NT2/D1 (cell line): ENCODE results near the gene DCAF11.

Experiments
- SUZ12 ChIP-seq: IDR thresholded peaks from 2 replicates; pipeline ENCODE4 v1.6.1; 2011; ENCODE audit not compliant: insufficient read length, insufficient read depth; ENCODE audit errors: extremely low read depth
- YY1 ChIP-seq: IDR thresholded peaks from 2 replicates; pipeline ENCODE4 v1.6.1; 2011; ENCODE audit not compliant: insufficient read length, insufficient read depth
- ZNF274 ChIP-seq: IDR thresholded peaks from 2 replicates; pipeline ENCODE4 v1.6.1; 2011; ENCODE audit warnings: mild to moderate bottlenecking, low read depth, low read length

GRCh38 chr14:24098229-24098926, 16.2 kb upstream of the DCAF11 start:
- TF ChIP-seq ZNF274 (no peak), YY1 (no peak), SUZ12 (no peak)
